Measurements from ENCODE around the gene TIMM23.
"Not testable (repeated sequence)": the region's sequence is repeated elsewhere in the genome, so short reads cannot be mapped to it uniquely, and the experiment has no call there.

TIMM23 gene, protein sequence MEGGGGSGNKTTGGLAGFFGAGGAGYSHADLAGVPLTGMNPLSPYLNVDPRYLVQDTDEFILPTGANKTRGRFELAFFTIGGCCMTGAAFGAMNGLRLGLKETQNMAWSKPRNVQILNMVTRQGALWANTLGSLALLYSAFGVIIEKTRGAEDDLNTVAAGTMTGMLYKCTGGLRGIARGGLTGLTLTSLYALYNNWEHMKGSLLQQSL

DNA sequence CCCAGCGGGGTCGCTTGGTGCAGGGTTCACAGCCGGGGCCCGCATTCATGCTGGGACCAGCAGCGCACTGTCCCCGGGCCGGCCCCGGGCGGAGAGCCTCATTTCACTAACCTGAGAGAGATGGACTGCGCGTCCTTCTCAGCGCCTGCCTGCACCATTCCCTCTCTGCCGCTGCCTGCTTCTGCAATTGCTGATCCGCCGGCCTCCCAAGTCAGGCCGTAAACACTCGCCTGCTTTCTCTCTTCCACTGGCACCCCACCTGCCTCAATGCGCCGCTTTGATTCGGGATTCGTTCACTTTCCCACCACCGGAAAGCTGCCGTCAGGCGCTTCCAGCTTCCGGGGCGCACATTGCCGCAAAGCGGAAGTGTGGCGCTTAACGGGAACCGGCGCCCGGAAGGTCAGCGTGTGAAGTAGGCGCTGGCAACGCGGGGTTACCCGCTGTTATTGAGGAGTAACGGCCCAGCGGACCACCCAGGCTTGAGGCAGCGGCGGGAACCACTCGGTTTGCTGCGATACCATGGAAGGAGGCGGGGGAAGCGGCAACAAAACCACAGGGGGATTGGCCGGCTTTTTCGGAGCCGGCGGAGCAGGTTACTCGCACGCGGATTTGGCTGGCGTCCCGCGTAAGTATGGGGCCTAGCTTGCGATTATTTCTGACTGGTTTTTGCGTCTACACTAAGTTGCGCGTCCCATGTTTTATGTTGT is at the start of gene TIMM23:
TSS of gene TIMM23 (plus strand) at position 384 of the 707 bp plus-strand sequence. CDS start at position 520, 136 bp downstream.
- peak within 1 kb of the TSS; percentile 15 to 43 for H3K27ac ChIP-seq (ENCODE audit: low read depth in 2 of 2, low read length in 2 of 2)
- not testable (repeated sequence) for H3K36me3 ChIP-seq (ENCODE audit: control insufficient read depth in 2 of 2, insufficient read depth in 2 of 2, low read length in 2 of 2); H3K27me3 ChIP-seq (ENCODE audit: control insufficient read depth in 2 of 2, insufficient read depth in 2 of 2, low read length in 2 of 2); H3K9me3 ChIP-seq (ENCODE audit: control insufficient read depth in 2 of 2, low read length in 2 of 2)
- peak within 1 kb of the TSS; percentile 65 to 69 for H3K9ac ChIP-seq (ENCODE audit: low read depth in 1 of 2, low read length in 2 of 2)
- peaks cover 5 to 14% of the 10 kb centered on the region in 2 donors for H3K4me1 ChIP-seq (ENCODE audit: control insufficient read depth in 2 of 2, insufficient read depth in 2 of 2, low read length in 2 of 2)
- H3K4me3 ChIP-seq (ENCODE audit: low read length in 2 of 2), result peak within 1 kb of the TSS; percentile 77 to 86

DNA sequence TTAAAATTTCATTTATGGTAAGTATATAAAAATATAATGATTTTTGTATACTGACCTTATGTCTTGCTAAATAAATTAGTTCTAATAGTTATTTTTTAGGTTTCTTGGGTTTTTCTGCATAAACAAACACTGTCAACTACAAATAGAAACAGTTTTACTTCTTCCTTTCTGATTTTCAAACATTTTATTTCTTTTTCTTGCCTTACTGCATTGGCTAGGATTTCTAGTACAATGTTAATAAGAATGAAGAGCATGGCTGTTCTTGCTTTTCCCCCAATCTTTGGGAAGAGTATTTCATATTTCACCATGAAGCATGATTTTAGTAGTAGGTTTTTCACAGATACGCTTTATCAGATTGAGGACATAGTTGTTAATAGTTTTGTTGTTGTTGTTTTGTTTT is 45.5 kb upstream of the TIMM23 start:
- not testable (repeated sequence) for H3K27ac ChIP-seq (ENCODE audit: low read depth in 2 of 2, low read length in 2 of 2); H3K9ac ChIP-seq (ENCODE audit: low read depth in 1 of 2, low read length in 2 of 2); H3K4me3 ChIP-seq (ENCODE audit: low read length in 2 of 2); H3K4me1 ChIP-seq (ENCODE audit: control insufficient read depth in 2 of 2, insufficient read depth in 2 of 2, low read length in 2 of 2); H3K9me3 ChIP-seq (ENCODE audit: control insufficient read depth in 2 of 2, low read length in 2 of 2); H3K36me3 ChIP-seq (ENCODE audit: control insufficient read depth in 2 of 2, insufficient read depth in 2 of 2, low read length in 2 of 2); H3K27me3 ChIP-seq (ENCODE audit: control insufficient read depth in 2 of 2, insufficient read depth in 2 of 2, low read length in 2 of 2)

DNA sequence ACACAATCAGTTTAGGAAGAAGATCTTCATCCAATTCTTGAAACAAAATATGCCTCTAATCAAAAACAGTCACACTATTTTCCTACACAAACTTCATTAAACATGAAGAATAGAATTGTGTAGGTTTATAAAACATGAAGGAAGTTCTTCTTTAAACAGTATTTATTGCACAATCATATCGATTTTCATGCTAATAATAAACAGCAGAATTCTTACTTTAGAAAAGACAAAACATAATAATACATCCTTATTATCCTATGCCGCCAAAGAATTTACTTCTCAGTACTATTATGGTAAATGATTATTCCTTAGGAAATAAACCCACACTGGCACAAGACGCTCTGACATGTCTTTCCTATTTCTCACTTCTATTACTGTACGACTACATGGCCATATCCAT is 41.0 kb upstream of the TIMM23 start:
- H3K9me3 ChIP-seq (ENCODE audit: control insufficient read depth in 2 of 2, low read length in 2 of 2); H3K36me3 ChIP-seq (ENCODE audit: control insufficient read depth in 2 of 2, insufficient read depth in 2 of 2, low read length in 2 of 2); H3K27me3 ChIP-seq (ENCODE audit: control insufficient read depth in 2 of 2, insufficient read depth in 2 of 2, low read length in 2 of 2); H3K4me1 ChIP-seq (ENCODE audit: control insufficient read depth in 2 of 2, insufficient read depth in 2 of 2, low read length in 2 of 2); H3K9ac ChIP-seq (ENCODE audit: low read depth in 1 of 2, low read length in 2 of 2); H3K4me3 ChIP-seq (ENCODE audit: low read length in 2 of 2); H3K27ac ChIP-seq (ENCODE audit: low read depth in 2 of 2, low read length in 2 of 2): not testable (repeated sequence)

DNA sequence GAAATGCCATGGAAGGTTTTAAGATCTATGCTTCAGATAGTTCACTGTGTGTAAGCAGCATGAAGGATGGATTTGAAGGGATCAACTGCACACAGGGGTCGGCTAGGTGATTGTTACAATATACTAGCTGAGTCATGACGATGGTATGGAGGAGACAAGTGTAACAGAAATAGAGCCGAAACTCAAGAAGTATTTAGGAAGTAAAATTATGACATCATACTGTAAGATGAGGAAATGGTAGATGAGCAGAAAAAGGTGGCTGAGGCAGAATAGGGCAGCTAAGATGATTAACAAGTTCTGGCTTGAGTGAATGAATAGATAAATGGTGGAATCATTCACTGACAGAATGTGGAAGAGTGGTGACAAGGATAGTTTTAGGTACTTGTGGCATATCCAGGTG is 37.5 kb upstream of the TIMM23 start:
- H3K4me1 ChIP-seq (ENCODE audit: control insufficient read depth in 2 of 2, insufficient read depth in 2 of 2, low read length in 2 of 2); H3K36me3 ChIP-seq (ENCODE audit: control insufficient read depth in 2 of 2, insufficient read depth in 2 of 2, low read length in 2 of 2); H3K27me3 ChIP-seq (ENCODE audit: control insufficient read depth in 2 of 2, insufficient read depth in 2 of 2, low read length in 2 of 2); H3K9ac ChIP-seq (ENCODE audit: low read depth in 1 of 2, low read length in 2 of 2); H3K9me3 ChIP-seq (ENCODE audit: control insufficient read depth in 2 of 2, low read length in 2 of 2); H3K4me3 ChIP-seq (ENCODE audit: low read length in 2 of 2); H3K27ac ChIP-seq (ENCODE audit: low read depth in 2 of 2, low read length in 2 of 2): not testable (repeated sequence)

DNA sequence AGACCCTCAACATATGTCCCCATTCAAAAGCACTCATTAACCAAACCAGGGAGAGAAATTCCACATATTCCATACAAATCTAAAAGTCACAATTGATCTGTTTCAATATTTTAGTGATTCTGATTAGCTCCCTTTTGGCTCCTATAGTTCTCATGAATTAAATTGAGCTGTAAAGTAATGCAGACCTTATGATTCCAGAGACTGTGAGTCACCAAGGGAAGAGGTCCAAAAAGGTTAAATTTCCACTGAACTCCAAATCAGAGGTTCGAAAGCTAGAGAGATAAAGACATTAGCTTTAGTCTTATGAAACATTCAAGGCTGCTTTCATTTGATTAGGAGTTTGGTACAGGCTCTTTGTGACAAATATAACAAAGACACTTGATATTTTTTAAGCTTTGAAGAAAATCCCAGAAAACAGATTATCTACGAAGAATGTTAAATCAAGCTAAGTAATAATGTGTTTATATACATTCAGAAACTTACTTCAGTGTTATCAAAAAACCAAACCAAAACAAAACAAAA is 33.1 kb upstream of the TIMM23 start:
- H3K27ac ChIP-seq (ENCODE audit: low read depth in 2 of 2, low read length in 2 of 2); H3K4me3 ChIP-seq (ENCODE audit: low read length in 2 of 2): not testable (repeated sequence)

DNA sequence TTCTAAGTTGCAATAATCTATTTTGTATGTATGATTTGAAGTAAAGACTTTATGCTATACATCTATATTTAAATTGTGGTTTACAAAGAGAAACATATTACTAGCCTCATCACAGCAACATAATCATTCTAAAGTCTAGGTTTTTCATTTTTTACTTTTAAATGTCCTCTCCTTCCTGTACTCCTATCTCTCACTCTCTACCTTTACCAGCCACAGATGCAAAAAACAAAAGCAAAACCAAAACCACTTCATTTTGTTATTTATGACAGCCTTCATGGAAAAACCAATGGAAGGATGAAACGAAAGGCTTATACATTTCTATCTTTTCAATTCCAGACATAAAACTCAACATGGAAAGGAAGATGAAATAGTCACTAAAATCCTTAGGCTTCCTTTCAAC is 31.1 kb upstream of the TIMM23 start:
- H3K4me1 ChIP-seq (ENCODE audit: control insufficient read depth in 2 of 2, insufficient read depth in 2 of 2, low read length in 2 of 2); H3K4me3 ChIP-seq (ENCODE audit: low read length in 2 of 2); H3K36me3 ChIP-seq (ENCODE audit: control insufficient read depth in 2 of 2, insufficient read depth in 2 of 2, low read length in 2 of 2); H3K9me3 ChIP-seq (ENCODE audit: control insufficient read depth in 2 of 2, low read length in 2 of 2); H3K27me3 ChIP-seq (ENCODE audit: control insufficient read depth in 2 of 2, insufficient read depth in 2 of 2, low read length in 2 of 2); H3K27ac ChIP-seq (ENCODE audit: low read depth in 2 of 2, low read length in 2 of 2); H3K9ac ChIP-seq (ENCODE audit: low read depth in 1 of 2, low read length in 2 of 2): not testable (repeated sequence)

More for the DNA sequence above, 33.1 kb upstream of the TIMM23 start:
- H3K27me3 ChIP-seq (ENCODE audit: control insufficient read depth in 2 of 2, insufficient read depth in 2 of 2, low read length in 2 of 2); H3K9ac ChIP-seq (ENCODE audit: low read depth in 1 of 2, low read length in 2 of 2); H3K4me1 ChIP-seq (ENCODE audit: control insufficient read depth in 2 of 2, insufficient read depth in 2 of 2, low read length in 2 of 2); H3K36me3 ChIP-seq (ENCODE audit: control insufficient read depth in 2 of 2, insufficient read depth in 2 of 2, low read length in 2 of 2); H3K9me3 ChIP-seq (ENCODE audit: control insufficient read depth in 2 of 2, low read length in 2 of 2): not testable (repeated sequence)

DNA sequence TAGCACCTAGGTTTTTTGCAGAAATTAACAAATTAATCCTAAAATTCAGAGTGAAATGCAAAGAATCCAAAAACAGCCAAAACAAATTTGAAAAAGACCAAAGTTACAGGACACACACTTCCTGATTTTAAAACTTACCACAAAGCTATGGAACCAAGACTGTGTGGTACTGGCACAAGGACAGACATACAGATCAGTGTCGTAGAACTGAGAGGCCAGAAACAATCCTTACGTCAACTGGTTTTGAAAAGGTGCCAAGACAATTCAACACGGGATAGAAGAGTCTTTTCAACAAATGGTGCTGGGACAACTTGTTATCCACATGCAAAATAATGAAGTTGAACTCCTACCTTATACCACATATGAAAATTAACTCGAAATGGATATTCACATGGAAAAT is 26.8 kb upstream of the TIMM23 start:
- H3K9me3 ChIP-seq (ENCODE audit: control insufficient read depth in 2 of 2, low read length in 2 of 2); H3K9ac ChIP-seq (ENCODE audit: low read depth in 1 of 2, low read length in 2 of 2); H3K36me3 ChIP-seq (ENCODE audit: control insufficient read depth in 2 of 2, insufficient read depth in 2 of 2, low read length in 2 of 2): not testable (repeated sequence)

DNA sequence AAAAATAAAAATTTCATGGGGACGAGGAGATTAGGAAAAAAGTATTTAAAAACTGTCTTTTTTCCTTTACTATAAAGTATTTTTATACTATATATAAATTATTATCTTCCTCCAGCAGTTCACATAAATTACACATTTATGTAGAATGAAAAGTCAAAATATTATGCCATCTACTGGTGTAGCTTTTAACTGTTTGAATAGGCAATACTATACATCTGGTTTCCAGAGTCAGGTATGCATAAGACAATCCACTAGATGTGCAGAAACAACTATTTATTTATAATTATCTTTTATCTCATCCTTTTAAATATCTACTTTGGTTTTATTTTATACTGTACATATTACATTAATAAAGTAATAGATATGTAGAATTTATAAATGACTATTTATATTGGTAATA is 24.9 kb upstream of the TIMM23 start:
- not testable (repeated sequence) for H3K27me3 ChIP-seq (ENCODE audit: control insufficient read depth in 2 of 2, insufficient read depth in 2 of 2, low read length in 2 of 2); H3K4me1 ChIP-seq (ENCODE audit: control insufficient read depth in 2 of 2, insufficient read depth in 2 of 2, low read length in 2 of 2); H3K9me3 ChIP-seq (ENCODE audit: control insufficient read depth in 2 of 2, low read length in 2 of 2); H3K36me3 ChIP-seq (ENCODE audit: control insufficient read depth in 2 of 2, insufficient read depth in 2 of 2, low read length in 2 of 2); H3K4me3 ChIP-seq (ENCODE audit: low read length in 2 of 2); H3K9ac ChIP-seq (ENCODE audit: low read depth in 1 of 2, low read length in 2 of 2); H3K27ac ChIP-seq (ENCODE audit: low read depth in 2 of 2, low read length in 2 of 2)

More for the DNA sequence above, 26.8 kb upstream of the TIMM23 start:
- H3K27me3 ChIP-seq (ENCODE audit: control insufficient read depth in 2 of 2, insufficient read depth in 2 of 2, low read length in 2 of 2); H3K27ac ChIP-seq (ENCODE audit: low read depth in 2 of 2, low read length in 2 of 2); H3K4me1 ChIP-seq (ENCODE audit: control insufficient read depth in 2 of 2, insufficient read depth in 2 of 2, low read length in 2 of 2); H3K4me3 ChIP-seq (ENCODE audit: low read length in 2 of 2): not testable (repeated sequence)

DNA sequence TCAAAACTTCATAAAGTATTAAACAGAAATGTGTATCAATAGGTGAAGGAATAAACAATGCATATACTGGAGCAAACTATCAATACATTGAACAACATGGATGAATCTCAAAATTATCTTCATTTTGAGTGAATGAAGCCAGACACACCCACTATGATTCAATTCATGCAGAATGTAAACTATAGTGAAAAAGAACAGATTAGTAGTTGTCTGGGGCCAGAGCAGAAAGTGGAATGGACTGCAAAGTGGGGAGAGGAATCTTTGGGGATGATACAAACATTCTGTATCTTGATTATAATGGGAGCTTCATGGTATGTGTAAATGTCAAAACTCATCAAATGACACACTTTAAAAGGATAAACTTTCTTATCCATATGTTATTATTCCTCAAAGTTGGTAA is 23.5 kb upstream of the TIMM23 start:
- not testable (repeated sequence) for H3K9ac ChIP-seq (ENCODE audit: low read depth in 1 of 2, low read length in 2 of 2); H3K4me1 ChIP-seq (ENCODE audit: control insufficient read depth in 2 of 2, insufficient read depth in 2 of 2, low read length in 2 of 2); H3K27me3 ChIP-seq (ENCODE audit: control insufficient read depth in 2 of 2, insufficient read depth in 2 of 2, low read length in 2 of 2); H3K9me3 ChIP-seq (ENCODE audit: control insufficient read depth in 2 of 2, low read length in 2 of 2); H3K4me3 ChIP-seq (ENCODE audit: low read length in 2 of 2); H3K27ac ChIP-seq (ENCODE audit: low read depth in 2 of 2, low read length in 2 of 2); H3K36me3 ChIP-seq (ENCODE audit: control insufficient read depth in 2 of 2, insufficient read depth in 2 of 2, low read length in 2 of 2)

DNA sequence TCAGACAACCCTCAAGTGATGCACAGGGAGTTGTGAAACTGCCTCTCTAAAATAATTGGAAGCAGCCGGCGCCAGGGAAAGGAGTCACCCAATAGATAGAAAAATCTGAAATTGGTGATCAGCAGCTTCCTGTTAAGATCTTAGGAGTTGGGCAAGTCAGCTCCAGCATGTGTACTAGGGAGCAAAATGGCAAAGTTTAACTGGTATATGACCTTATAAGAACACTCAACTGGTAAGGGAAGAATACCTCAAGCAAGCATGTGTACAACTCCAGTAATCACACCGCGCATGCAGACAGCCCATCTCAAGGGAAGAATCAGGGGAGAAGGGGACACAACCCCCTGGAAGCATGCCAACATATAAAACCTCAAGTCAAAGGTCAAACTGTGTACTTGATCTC is 17.9 kb upstream of the TIMM23 start:
- not testable (repeated sequence) for H3K27me3 ChIP-seq (ENCODE audit: control insufficient read depth in 2 of 2, insufficient read depth in 2 of 2, low read length in 2 of 2); H3K9ac ChIP-seq (ENCODE audit: low read depth in 1 of 2, low read length in 2 of 2); H3K9me3 ChIP-seq (ENCODE audit: control insufficient read depth in 2 of 2, low read length in 2 of 2); H3K4me1 ChIP-seq (ENCODE audit: control insufficient read depth in 2 of 2, insufficient read depth in 2 of 2, low read length in 2 of 2); H3K27ac ChIP-seq (ENCODE audit: low read depth in 2 of 2, low read length in 2 of 2); H3K4me3 ChIP-seq (ENCODE audit: low read length in 2 of 2); H3K36me3 ChIP-seq (ENCODE audit: control insufficient read depth in 2 of 2, insufficient read depth in 2 of 2, low read length in 2 of 2)

All from mucosa of rectum (tissue), 2 donors.